HepG2 (cell line): ENCODE results near the gene KLF13. TPM values are rescaled to one million over a fixed set of nuclear protein-coding genes. Genes with fewer than 3 reads are reported as not detected.

Experiments used
- CBFB ChIP-seq: sonication (generic); formaldehyde crosslinking; IDR thresholded peaks from 2 replicates; pipeline ENCODE4 v1.4.0; 2020; ENCODE audit warnings: missing genetic modification reagents
- MAZ ChIP-seq, 2 experiments: sonication (generic) in 1 of 2; formaldehyde crosslinking in 1 of 2; IDR thresholded peaks; 2 replicates each; pipeline versions ENCODE4 v1.5.0 to v1.6.1; 2012 to 2020; ENCODE audit warnings: low read depth in 2 of 2, mild to moderate bottlenecking in 2 of 2, borderline replicate concordance in 1 of 2, improper control_type of control experiment in 1 of 2, low read length in 1 of 2, missing genetic modification reagents in 1 of 2, moderate library complexity in 1 of 2
- MED8 ChIP-seq: sonication (generic); formaldehyde crosslinking; IDR thresholded peaks from 2 replicates; pipeline ENCODE4 v1.8.1; 2023; ENCODE audit warnings: mild to moderate bottlenecking, missing genetic modification reagents; ENCODE audit not compliant: insufficient replicate concordance
- POLR2G ChIP-seq: fragments of 200-400 bp; formaldehyde crosslinking; IDR thresholded peaks from 2 replicates; pipeline ENCODE4 v1.6.1; 2018; ENCODE audit warnings: mild to moderate bottlenecking, low read depth, low read length, moderate library complexity
- RFXAP ChIP-seq: sonication (generic); formaldehyde crosslinking; IDR thresholded peaks from 2 replicates; pipeline ENCODE4 v1.4.0; 2020; ENCODE audit warnings: missing genetic modification reagents, borderline replicate concordance
- SOX5 ChIP-seq: IDR thresholded peaks from 2 replicates; pipeline ENCODE4 v1.6.1; 2016; ENCODE audit warnings: borderline replicate concordance
- ZNF333 ChIP-seq: sonication (generic); formaldehyde crosslinking; IDR thresholded peaks from 2 replicates; pipeline ENCODE4 v1.4.0; 2020; ENCODE audit warnings: mild to moderate bottlenecking, missing genetic modification reagents, borderline replicate concordance
- ZNF34 ChIP-seq: sonication (generic); formaldehyde crosslinking; IDR thresholded peaks from 2 replicates; pipeline ENCODE4 v1.4.0; 2020; ENCODE audit warnings: mild to moderate bottlenecking, missing genetic modification reagents, borderline replicate concordance
- ZNF432 ChIP-seq: sonication (generic); formaldehyde crosslinking; IDR thresholded peaks from 2 replicates; pipeline ENCODE4 v1.5.0; 2020; ENCODE audit warnings: missing genetic modification reagents, mild to moderate bottlenecking, borderline replicate concordance
- ZNF569 ChIP-seq: sonication (generic); formaldehyde crosslinking; IDR thresholded peaks from 2 replicates; pipeline ENCODE4 v1.5.0; 2020; ENCODE audit warnings: mild to moderate bottlenecking, missing genetic modification reagents, moderate library complexity, borderline replicate concordance
- ZNF720 ChIP-seq: sonication (generic); formaldehyde crosslinking; IDR thresholded peaks from 2 replicates; pipeline ENCODE4 v1.4.0; 2020; ENCODE audit warnings: missing genetic modification reagents
- ZSCAN21 ChIP-seq: sonication (generic); formaldehyde crosslinking; IDR thresholded peaks from 2 replicates; pipeline ENCODE4 v1.8.0; 2022; ENCODE audit warnings: mild to moderate bottlenecking, missing genetic modification reagents, moderate library complexity, borderline replicate concordance
- polyA plus RNA-seq, 8 experiments: library from polyadenylated mRNA; depleted of rRNA in 3 of 8; stranded (reverse) in 7 of 8; unstranded in 1 of 8; fragments of >200 nt; fragmentation: Illumina TruSeq in 4 of 8; extraction: Trizol in 4 of 8; gene quantifications; 2 replicates each; pipeline versions ENCODE4 v1.2.1 to v1.2.3, GENCODE V29; 2011 to 2016; ENCODE audit warnings: low read depth in 4 of 8, missing spikeins in 1 of 8, mixed read lengths in 1 of 8; ENCODE audit not compliant: insufficient read depth in 1 of 8
- total RNA-seq, 5 experiments: library from RNA; depleted of rRNA; stranded (reverse); fragments of >200 nt; fragmentation: Illumina TruSeq; extraction: Trizol; gene quantifications; 2 replicates each; pipeline ENCODE4 v1.2.3, GENCODE V29; 2016; ENCODE audit warnings: low read depth in 1 of 5
- TF ChIP-seq, protein P1 (sequence below): IDR thresholded peaks from 2 replicates; pipeline ENCODE4 v1.6.1; 2016; ENCODE audit warnings: control low read depth
- TF ChIP-seq, protein P2 (sequence below): sonication (generic); formaldehyde crosslinking; IDR thresholded peaks from 2 replicates; pipeline ENCODE4 v1.5.1; 2020; ENCODE audit warnings: missing genetic modification reagents, mild to moderate bottlenecking, borderline replicate concordance
- TF ChIP-seq, protein P3 (sequence below): sonication (generic); formaldehyde crosslinking; IDR thresholded peaks from 2 replicates; pipeline ENCODE4 v1.8.1; 2023; ENCODE audit warnings: mild to moderate bottlenecking, missing genetic modification reagents
- TF ChIP-seq, protein P4 (sequence below): sonication (generic); formaldehyde crosslinking; IDR thresholded peaks from 2 replicates; pipeline ENCODE4 v1.8.0; 2023; ENCODE audit warnings: mild to moderate bottlenecking, missing genetic modification reagents

The KLF13 gene
- total and polyA plus RNA-seq, 2 of the 13 experiments (the other 11 are each of a cell fraction or from before 2014, with no cell fraction given), result 16.8 to 25.1 TPM

DNA sequence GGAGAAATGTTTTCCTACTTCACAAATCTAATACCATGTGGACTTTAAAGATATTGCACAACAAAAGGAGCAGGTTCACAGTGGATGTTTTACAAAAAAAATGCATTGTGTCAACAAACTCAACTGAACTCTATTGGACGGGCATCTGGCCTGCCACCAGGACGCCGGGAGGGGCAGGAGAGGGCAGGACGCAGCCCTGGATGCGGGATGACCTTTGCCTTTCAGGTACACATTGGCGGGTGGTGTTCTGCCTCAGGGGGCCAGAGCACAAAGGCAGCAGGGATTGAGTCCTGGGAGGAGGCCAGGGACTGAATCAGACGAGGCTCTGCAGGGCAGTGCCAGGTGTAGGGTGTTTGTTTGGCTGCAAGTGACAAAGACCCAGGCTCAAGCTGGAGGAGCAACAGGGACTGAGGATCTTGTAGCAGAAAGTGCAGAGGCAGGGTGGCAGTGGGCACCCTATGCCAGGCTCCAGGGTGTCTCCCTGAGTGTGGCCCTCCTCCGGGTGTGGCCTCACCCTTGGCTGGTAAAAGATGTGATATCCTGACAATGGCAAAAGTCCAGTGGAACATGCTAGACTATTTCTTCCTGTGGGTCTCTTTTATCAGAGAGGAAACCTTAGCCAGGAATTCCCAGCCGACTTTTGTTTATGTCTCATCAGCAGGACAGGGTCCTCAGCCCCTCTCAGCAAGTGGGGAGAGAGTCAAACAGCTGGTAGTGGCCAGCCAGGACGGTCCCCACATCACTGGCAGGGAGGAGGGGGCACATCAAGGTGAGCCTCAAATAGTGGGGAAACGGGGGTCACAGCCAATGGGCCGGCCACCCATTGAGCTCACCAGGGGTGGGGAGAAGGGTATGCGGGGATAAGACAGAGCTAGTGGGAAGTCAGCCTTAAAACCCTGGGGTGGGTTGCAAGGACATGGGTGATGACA is 29.7 kb upstream of the KLF13 start (continued):
- TF ChIP-seq, protein P1, sequence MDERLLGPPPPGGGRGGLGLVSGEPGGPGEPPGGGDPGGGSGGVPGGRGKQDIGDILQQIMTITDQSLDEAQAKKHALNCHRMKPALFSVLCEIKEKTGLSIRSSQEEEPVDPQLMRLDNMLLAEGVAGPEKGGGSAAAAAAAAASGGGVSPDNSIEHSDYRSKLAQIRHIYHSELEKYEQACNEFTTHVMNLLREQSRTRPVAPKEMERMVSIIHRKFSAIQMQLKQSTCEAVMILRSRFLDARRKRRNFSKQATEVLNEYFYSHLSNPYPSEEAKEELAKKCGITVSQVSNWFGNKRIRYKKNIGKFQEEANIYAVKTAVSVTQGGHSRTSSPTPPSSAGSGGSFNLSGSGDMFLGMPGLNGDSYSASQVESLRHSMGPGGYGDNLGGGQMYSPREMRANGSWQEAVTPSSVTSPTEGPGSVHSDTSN (CRISPR knock-in tag), result no peak
- TF ChIP-seq ZNF34, result no peak
- TF ChIP-seq ZNF569, result no peak
- TF ChIP-seq, protein P2, sequence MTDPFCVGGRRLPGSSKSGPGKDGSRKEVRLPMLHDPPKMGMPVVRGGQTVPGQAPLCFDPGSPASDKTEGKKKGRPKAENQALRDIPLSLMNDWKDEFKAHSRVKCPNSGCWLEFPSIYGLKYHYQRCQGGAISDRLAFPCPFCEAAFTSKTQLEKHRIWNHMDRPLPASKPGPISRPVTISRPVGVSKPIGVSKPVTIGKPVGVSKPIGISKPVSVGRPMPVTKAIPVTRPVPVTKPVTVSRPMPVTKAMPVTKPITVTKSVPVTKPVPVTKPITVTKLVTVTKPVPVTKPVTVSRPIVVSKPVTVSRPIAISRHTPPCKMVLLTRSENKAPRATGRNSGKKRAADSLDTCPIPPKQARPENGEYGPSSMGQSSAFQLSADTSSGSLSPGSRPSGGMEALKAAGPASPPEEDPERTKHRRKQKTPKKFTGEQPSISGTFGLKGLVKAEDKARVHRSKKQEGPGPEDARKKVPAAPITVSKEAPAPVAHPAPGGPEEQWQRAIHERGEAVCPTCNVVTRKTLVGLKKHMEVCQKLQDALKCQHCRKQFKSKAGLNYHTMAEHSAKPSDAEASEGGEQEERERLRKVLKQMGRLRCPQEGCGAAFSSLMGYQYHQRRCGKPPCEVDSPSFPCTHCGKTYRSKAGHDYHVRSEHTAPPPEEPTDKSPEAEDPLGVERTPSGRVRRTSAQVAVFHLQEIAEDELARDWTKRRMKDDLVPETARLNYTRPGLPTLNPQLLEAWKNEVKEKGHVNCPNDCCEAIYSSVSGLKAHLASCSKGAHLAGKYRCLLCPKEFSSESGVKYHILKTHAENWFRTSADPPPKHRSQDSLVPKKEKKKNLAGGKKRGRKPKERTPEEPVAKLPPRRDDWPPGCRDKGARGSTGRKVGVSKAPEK, result peak; percentile 99
- TF ChIP-seq ZNF333 (CRISPR knock-in tag), result no peak
- peak; percentile 40 for TF ChIP-seq MED8 (CRISPR knock-in tag)
- TF ChIP-seq POLR2G, result peak; percentile 55; the same call in 1 of the 2 replicates
- TF ChIP-seq, protein P3, sequence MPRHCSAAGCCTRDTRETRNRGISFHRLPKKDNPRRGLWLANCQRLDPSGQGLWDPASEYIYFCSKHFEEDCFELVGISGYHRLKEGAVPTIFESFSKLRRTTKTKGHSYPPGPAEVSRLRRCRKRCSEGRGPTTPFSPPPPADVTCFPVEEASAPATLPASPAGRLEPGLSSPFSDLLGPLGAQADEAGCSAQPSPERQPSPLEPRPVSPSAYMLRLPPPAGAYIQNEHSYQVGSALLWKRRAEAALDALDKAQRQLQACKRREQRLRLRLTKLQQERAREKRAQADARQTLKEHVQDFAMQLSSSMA (CRISPR knock-in tag), result no peak
- peak; percentile 71; the same call in 1 of the 2 replicates for TF ChIP-seq CBFB (CRISPR knock-in tag)
- TF ChIP-seq, protein P4, sequence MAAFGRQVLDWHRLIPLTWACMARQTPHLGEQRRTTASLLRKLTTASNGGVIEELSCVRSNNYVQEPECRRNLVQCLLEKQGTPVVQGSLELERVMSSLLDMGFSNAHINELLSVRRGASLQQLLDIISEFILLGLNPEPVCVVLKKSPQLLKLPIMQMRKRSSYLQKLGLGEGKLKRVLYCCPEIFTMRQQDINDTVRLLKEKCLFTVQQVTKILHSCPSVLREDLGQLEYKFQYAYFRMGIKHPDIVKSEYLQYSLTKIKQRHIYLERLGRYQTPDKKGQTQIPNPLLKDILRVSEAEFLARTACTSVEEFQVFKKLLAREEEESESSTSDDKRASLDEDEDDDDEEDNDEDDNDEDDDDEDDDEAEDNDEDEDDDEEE, result no peak
- no peak for TF ChIP-seq ZNF720 (CRISPR knock-in tag)
- TF ChIP-seq SOX5, result peak; percentile 93
- TF ChIP-seq MAZ (IDR thresholded peaks at IDR 0.05; ENCODE audit: borderline replicate concordance, low read depth, low read length), result peak; percentile 89
- peak; percentile 84 for TF ChIP-seq MAZ (CRISPR knock-in tag; IDR thresholded peaks at IDR 0.05; ENCODE audit: low read depth)
- TF ChIP-seq ZSCAN21, result peak; percentile 60; the same call in 1 of the 2 replicates
- no peak for TF ChIP-seq ZNF432 (CRISPR knock-in tag)
- TF ChIP-seq RFXAP, result peak; percentile 79; the same call in 1 of the 2 replicates
